Suppressor macrophage treated with lipopolysaccharide for 1 hour (primary cell): ENCODE results near the gene TAB2.

ENCODE experiments used
- DNase-seq, 3 donors: peaks; one replicate each; pipeline ENCODE4 v3.0.0-alpha.2; 2020 to 2022

The TAB2 gene

GRCh38 chr6:149372062-149372461 is 54.5 kb downstream of the TAB2 start:
- DNase-seq = no peak

GRCh38 chr6:149373511-149373910 is 56.0 kb downstream of the TAB2 start:
- peak; percentile 20 to 66 (median 54) for DNase-seq

- no peak for DNase-seq
These were observed 62.5 kb downstream of the TAB2 start for GRCh38 chr6:149379977-149380376.

- DNase-seq = peak in 1 of 3 donors; percentile 23
These were observed 63.0 kb downstream of the TAB2 start for GRCh38 chr6:149380523-149380922.

- no peak for DNase-seq
These were observed 65.9 kb downstream of the TAB2 start for GRCh38 chr6:149383371-149383770.

- DNase-seq = no peak
These were observed 67.0 kb downstream of the TAB2 start for GRCh38 chr6:149384464-149384863.

- DNase-seq = no peak
These were observed 68.6 kb downstream of the TAB2 start for GRCh38 chr6:149385998-149386646.

- DNase-seq = no peak
These were observed 70.4 kb downstream of the TAB2 start for GRCh38 chr6:149387779-149388512.

GRCh38 chr6:149389509-149390297 is 72.2 kb downstream of the TAB2 start:
- DNase-seq = peak in 1 of 3 donors; percentile 21

GRCh38 chr6:149392093-149392492 is 74.6 kb downstream of the TAB2 start:
- DNase-seq = no peak

GRCh38 chr6:149392535-149392934 is 75.0 kb downstream of the TAB2 start:
- DNase-seq = no peak

- DNase-seq = no peak
These were observed 75.6 kb downstream of the TAB2 start for GRCh38 chr6:149393002-149393679.

GRCh38 chr6:149395185-149395584 is 77.7 kb downstream of the TAB2 start:
- DNase-seq = no peak

- DNase-seq = no peak
These were observed 79.9 kb downstream of the TAB2 start for GRCh38 chr6:149397384-149397783.

- DNase-seq = no peak
These were observed 82.5 kb downstream of the TAB2 start, which contains the start of gene SUMO4 for GRCh38 chr6:149400050-149400449. Gene SUMO4, plus strand, starts transcription at chr6:149400262. Its CDS starts 130 bp downstream, at chr6:149400392.

- no peak for DNase-seq
These were observed 86.0 kb downstream of the TAB2 start for GRCh38 chr6:149403534-149403933.

- DNase-seq = peak; percentile 62 to 87 (median 86)
These were observed 88.6 kb downstream of the TAB2 start for GRCh38 chr6:149405823-149406765.

GRCh38 chr6:149409617-149410016 is 92.1 kb downstream of the TAB2 start:
- DNase-seq = no peak

GRCh38 chr6:149410557-149410956 is 93.0 kb downstream of the TAB2 start:
- peak in 2 of 3 donors; percentile 15 to 33 for DNase-seq

- DNase-seq = no peak
These were observed 96.5 kb downstream of the TAB2 start for GRCh38 chr6:149414009-149414408.

- no peak for DNase-seq
These were observed 97.3 kb downstream of the TAB2 start for GRCh38 chr6:149414821-149415220.
